ENCODE data around the gene PIP5K1A. TPM values are rescaled to one million over a fixed set of nuclear protein-coding genes. Genes with fewer than 3 reads are reported as not detected.

PIP5K1A gene
- total and polyA plus RNA-seq, 4 donors, result 16.5 to 67.6 (median 43.3) TPM

DNA sequence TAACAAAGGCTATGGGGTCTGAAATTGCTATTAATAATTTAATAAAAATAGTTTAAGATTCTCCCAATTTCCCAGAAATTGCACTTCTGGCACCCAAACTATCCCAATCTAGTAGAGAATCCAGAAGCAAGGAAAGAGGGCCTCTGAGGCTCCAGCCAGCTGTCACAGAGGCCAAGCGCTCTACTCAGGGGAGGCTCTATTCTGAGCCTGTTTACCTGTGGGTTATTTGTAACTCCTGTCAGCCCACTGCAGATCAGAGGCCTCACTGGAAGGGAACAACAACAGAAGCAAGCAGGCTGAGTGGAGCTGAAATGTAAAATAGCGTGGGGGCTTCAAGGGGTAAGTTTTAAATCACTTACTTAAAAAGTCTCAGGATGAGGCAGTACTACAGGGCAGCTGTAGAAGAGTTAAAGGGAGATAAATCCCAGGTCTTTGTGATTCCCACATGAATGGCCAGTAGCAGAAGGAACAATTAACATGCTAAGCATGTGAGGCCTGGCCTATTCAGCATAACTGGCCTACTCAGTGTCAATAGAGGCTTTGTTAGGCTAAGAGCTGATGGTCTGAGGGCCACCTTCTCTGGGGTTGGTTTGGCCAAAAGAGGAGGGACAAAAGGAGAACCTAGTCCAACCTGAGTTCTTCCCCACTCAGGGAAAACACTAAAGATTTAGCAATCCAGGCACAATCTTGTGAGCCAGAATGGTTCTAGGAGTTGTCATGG is 96.5 kb downstream of the PIP5K1A start:
- no peak for DNase-seq
- no peak overlapping the region for H3K27ac ChIP-seq (ENCODE audit: low read depth in 1 of 2, low read length in 2 of 2)
- H3K9me3 ChIP-seq (ENCODE audit: control insufficient read depth, low read length), result no peaks in the 10 kb centered on the region
- no peak overlapping the region for H3K4me3 ChIP-seq (ENCODE audit: low read length in 2 of 2)
- H3K36me3 ChIP-seq (ENCODE audit: control insufficient read depth in 1 of 2, insufficient read depth in 2 of 2, low read length in 1 of 2), result peaks cover 0 to 25% of the 10 kb centered on the region in 2 donors
- 86 to 88% methylated on average over 2 of the region's 2 CpGs for WGBS, 2 donors
- intact Hi-C loops (cut with DNase I), result no loop called here
- no peaks in the 10 kb centered on the region for H3K4me1 ChIP-seq (ENCODE audit: control insufficient read depth in 1 of 2, insufficient read depth in 2 of 2, low read length in 2 of 2)
- H3K27me3 ChIP-seq (ENCODE audit: control insufficient read depth in 1 of 2, insufficient read depth in 2 of 2, low read length in 1 of 2), result no peaks in the 10 kb centered on the region
- no peak for ATAC-seq (ENCODE audit: low FRiP score)

Other genes with a start within 250 kb of the PIP5K1A start
- gene CERS2, start 223.7 kb upstream of the PIP5K1A start, total RNA-seq, result 100 to 1,000 TPM; 140 to 141 TPM
- gene CERS2, start 223.7 kb upstream of the PIP5K1A start, polyA plus RNA-seq, result 100 to 1,000 TPM; 106 to 133 TPM
- not detected for gene ANXA9, start 216.3 kb upstream of the PIP5K1A start, total RNA-seq
- gene ANXA9, start 216.3 kb upstream of the PIP5K1A start, polyA plus RNA-seq, result under 1 TPM in 1 of 2 donors, not detected in 1; 0.15 TPM
- gene MINDY1, start 191.7 kb upstream of the PIP5K1A start, total RNA-seq, result 10 to 100 TPM; 20.1 to 26.0 TPM
- 10 to 100 TPM in 1 of 2 donors, 1 to 10 TPM in 1; 8.9 to 17.7 TPM for gene MINDY1, start 191.7 kb upstream of the PIP5K1A start, polyA plus RNA-seq
- 10 to 100 TPM; 14.8 TPM for gene PRUNE1, start 190.1 kb upstream of the PIP5K1A start, total RNA-seq
- 10 to 100 TPM; 10.5 to 16.8 TPM for gene PRUNE1, start 190.1 kb upstream of the PIP5K1A start, polyA plus RNA-seq
- under 1 TPM; 0.29 to 0.54 TPM for gene BNIPL, start 162.0 kb upstream of the PIP5K1A start, total RNA-seq
- gene BNIPL, start 162.0 kb upstream of the PIP5K1A start, polyA plus RNA-seq, result under 1 TPM in 1 of 2 donors, not detected in 1; 0.38 TPM
- gene C1orf56, start 150.8 kb upstream of the PIP5K1A start, total RNA-seq, result 1 to 10 TPM; 3.0 to 3.8 TPM
- gene C1orf56, start 150.8 kb upstream of the PIP5K1A start, polyA plus RNA-seq, result 1 to 10 TPM; 1.8 to 2.6 TPM
- gene CDC42SE1, start 138.9 kb upstream of the PIP5K1A start, total RNA-seq, result 100 to 1,000 TPM; 102 TPM
- 10 to 100 TPM; 30.1 to 82.4 TPM for gene CDC42SE1, start 138.9 kb upstream of the PIP5K1A start, polyA plus RNA-seq
- gene MLLT11, start 138.2 kb upstream of the PIP5K1A start, total RNA-seq, result 1 to 10 TPM; 2.4 to 2.5 TPM
- gene MLLT11, start 138.2 kb upstream of the PIP5K1A start, polyA plus RNA-seq, result 1 to 10 TPM; 4.3 to 6.9 TPM
- 10 to 100 TPM; 16.0 to 22.2 TPM for gene GABPB2, start 127.8 kb upstream of the PIP5K1A start, total RNA-seq
- 10 to 100 TPM in 1 of 2 donors, 1 to 10 TPM in 1; 6.9 to 15.0 TPM for gene GABPB2, start 127.8 kb upstream of the PIP5K1A start, polyA plus RNA-seq
- 10 to 100 TPM in 1 of 2 donors, 1 to 10 TPM in 1; 8.1 to 25.2 TPM for gene SEMA6C, start 51.9 kb upstream of the PIP5K1A start, total RNA-seq
- 10 to 100 TPM in 1 of 2 donors, 1 to 10 TPM in 1; 2.5 to 28.8 TPM for gene SEMA6C, start 51.9 kb upstream of the PIP5K1A start, polyA plus RNA-seq
- 1 to 10 TPM; 4.1 TPM for gene TNFAIP8L2, start 41.9 kb upstream of the PIP5K1A start, total RNA-seq
- gene TNFAIP8L2, start 41.9 kb upstream of the PIP5K1A start, polyA plus RNA-seq, result 1 to 10 TPM; 4.1 to 7.1 TPM
- gene LYSMD1, start 32.6 kb upstream of the PIP5K1A start, total RNA-seq, result 1 to 10 TPM; 7.3 to 9.6 TPM
- gene LYSMD1, start 32.6 kb upstream of the PIP5K1A start, polyA plus RNA-seq, result 1 to 10 TPM; 4.4 to 7.5 TPM
- 10 to 100 TPM; 27.3 to 33.8 TPM for gene SCNM1, start 32.4 kb upstream of the PIP5K1A start, total RNA-seq
- gene SCNM1, start 32.4 kb upstream of the PIP5K1A start, polyA plus RNA-seq, result 10 to 100 TPM; 39.3 to 58.4 TPM
- under 1 TPM in 1 of 2 donors, not detected in 1; 0.78 TPM for gene TMOD4, start 22.6 kb upstream of the PIP5K1A start, total RNA-seq
- under 1 TPM in 1 of 2 donors, not detected in 1; 0.69 TPM for gene TMOD4, start 22.6 kb upstream of the PIP5K1A start, polyA plus RNA-seq
- 10 to 100 TPM; 37.1 to 40.8 TPM for gene VPS72, start 8.4 kb upstream of the PIP5K1A start, total RNA-seq
- gene VPS72, start 8.4 kb upstream of the PIP5K1A start, polyA plus RNA-seq, result 10 to 100 TPM; 26.7 to 28.7 TPM
- gene PSMD4, start 56.2 kb downstream of the PIP5K1A start, total RNA-seq, result 100 to 1,000 TPM; 115 to 118 TPM
- gene PSMD4, start 56.2 kb downstream of the PIP5K1A start, polyA plus RNA-seq, result 100 to 1,000 TPM; 144 to 162 TPM
- 10 to 100 TPM; 18.4 to 24.0 TPM for gene ZNF687, start 83.7 kb downstream of the PIP5K1A start, total RNA-seq
- 1 to 10 TPM; 7.7 to 9.6 TPM for gene ZNF687, start 83.7 kb downstream of the PIP5K1A start, polyA plus RNA-seq
- gene PI4KB, start 128.9 kb downstream of the PIP5K1A start, total RNA-seq, result 10 to 100 TPM; 49.0 to 60.9 TPM
- 10 to 100 TPM; 12.9 to 41.4 TPM for gene PI4KB, start 128.9 kb downstream of the PIP5K1A start, polyA plus RNA-seq
- 10 to 100 TPM; 38.0 to 51.6 TPM for gene RFX5, start 148.7 kb downstream of the PIP5K1A start, total RNA-seq
- gene RFX5, start 148.7 kb downstream of the PIP5K1A start, polyA plus RNA-seq, result 10 to 100 TPM; 14.3 to 26.3 TPM
- 10 to 100 TPM; 24.5 to 66.3 TPM for gene SELENBP1, start 174.2 kb downstream of the PIP5K1A start, total RNA-seq
- gene SELENBP1, start 174.2 kb downstream of the PIP5K1A start, polyA plus RNA-seq, result 100 to 1,000 TPM in 1 of 2 donors, 10 to 100 TPM in 1; 48.3 to 171 TPM
- gene PSMB4, start 201.0 kb downstream of the PIP5K1A start, total RNA-seq, result 100 to 1,000 TPM; 174 to 181 TPM
- 100 to 1,000 TPM; 258 to 396 TPM for gene PSMB4, start 201.0 kb downstream of the PIP5K1A start, polyA plus RNA-seq

Data from aorta (tissue), 5 donors.